ENCODE results near the gene APIP.

DNA sequence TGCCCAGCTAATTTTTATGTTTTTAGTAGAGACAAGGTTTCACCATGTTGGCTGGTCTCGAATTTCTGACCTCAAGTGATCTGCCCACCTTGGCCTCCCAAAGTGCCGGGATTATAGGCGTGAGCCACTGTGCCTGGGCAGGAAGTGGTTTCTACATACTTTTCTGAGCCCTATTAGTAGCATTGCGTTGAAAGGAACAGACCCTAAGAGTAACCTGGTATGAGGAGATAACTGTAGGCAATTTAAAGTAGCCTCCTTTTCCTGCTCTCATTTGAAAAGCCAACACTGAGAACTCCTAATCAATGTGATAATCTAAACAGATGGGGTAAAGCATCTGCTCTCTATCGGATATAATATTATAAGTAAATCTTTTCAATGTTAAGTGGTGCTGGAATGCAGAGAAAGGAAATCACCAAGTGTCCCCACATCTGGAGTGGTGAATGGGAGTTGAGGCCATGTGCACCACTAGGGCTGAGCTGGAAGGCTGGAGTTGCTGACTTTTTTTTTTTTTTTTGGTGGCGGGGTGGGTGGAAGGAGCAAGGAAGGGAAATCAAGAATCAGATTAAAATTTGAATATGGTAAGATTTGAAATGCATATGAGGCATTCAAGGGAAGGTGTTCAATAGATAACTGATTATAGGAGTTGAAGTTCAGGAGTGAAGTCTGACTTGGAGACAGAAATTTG is 20.9 kb upstream of the APIP start:
- TF ChIP-seq, protein P1, sequence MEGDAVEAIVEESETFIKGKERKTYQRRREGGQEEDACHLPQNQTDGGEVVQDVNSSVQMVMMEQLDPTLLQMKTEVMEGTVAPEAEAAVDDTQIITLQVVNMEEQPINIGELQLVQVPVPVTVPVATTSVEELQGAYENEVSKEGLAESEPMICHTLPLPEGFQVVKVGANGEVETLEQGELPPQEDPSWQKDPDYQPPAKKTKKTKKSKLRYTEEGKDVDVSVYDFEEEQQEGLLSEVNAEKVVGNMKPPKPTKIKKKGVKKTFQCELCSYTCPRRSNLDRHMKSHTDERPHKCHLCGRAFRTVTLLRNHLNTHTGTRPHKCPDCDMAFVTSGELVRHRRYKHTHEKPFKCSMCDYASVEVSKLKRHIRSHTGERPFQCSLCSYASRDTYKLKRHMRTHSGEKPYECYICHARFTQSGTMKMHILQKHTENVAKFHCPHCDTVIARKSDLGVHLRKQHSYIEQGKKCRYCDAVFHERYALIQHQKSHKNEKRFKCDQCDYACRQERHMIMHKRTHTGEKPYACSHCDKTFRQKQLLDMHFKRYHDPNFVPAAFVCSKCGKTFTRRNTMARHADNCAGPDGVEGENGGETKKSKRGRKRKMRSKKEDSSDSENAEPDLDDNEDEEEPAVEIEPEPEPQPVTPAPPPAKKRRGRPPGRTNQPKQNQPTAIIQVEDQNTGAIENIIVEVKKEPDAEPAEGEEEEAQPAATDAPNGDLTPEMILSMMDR (IDR thresholded peaks at IDR 0.05; ENCODE audit: low read length) = no peak
- TF ChIP-seq EZH2 (IDR thresholded peaks at IDR 0.05; ENCODE audit: borderline replicate concordance, low read length) = no peak
